Measurements from ENCODE around the gene ZMYND11.
A peak's percentile ranks its signal among the peaks of the same experiment; 100 is the strongest.

Gene ZMYND11

DNA sequence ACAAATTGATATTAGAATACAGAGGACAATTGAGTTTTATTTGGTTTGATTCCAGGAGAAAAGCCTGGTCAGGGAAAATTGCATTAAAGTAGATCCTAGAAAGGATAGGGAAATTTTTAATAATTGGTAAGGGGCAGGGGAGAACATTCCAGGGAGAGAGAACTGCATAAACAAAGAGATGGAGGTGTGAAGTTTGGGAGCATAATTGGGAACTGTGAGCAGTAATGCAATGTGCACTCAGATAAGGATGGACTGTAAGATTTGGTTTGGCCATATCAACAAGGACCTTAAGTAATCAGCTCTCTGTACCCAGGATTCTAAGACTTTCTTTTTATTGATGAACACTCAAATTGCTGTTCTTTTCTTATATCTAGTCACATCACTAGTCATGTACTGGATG lies 41.4 kb downstream of the ZMYND11 start:
- no peak overlapping the region for H3K27ac ChIP-seq (ENCODE audit: extremely low read depth, low read depth, low read length)
- H3K9me3 ChIP-seq (ENCODE audit: control insufficient read depth, insufficient read depth, low read depth, low read length) = no peaks in the 10 kb centered on the region; the same call in 1 of the 2 replicates
- peaks cover 0 to 12% of the 10 kb centered on the region in 2 experiments; a peak in 1 of 3 replicates for H3K36me3 ChIP-seq (ENCODE audit: control insufficient read depth in 2 of 2, insufficient read depth in 1 of 2, low read length in 2 of 2)
- POLR2A ChIA-PET = no interaction called here
- H3K4me1 ChIP-seq (ENCODE audit: control insufficient read depth, insufficient read depth, low read length) = no peaks in the 10 kb centered on the region
- CTCF ChIA-PET = no interaction called here
- H3K4me3 ChIP-seq (ENCODE audit: low read depth, low read length) = no peak overlapping the region
- TF ChIP-seq ZNF266 (tag by site-specific recombination; IDR thresholded peaks at IDR 0.05; ENCODE audit: low read depth) = peak; percentile 97
- TF ChIP-seq SP7 (tag by site-specific recombination; IDR thresholded peaks at IDR 0.05) = no peak
- no peak for TF ChIP-seq ZNF37A (tag by site-specific recombination; IDR thresholded peaks at IDR 0.05)
- no peak for TF ChIP-seq ZNF785 (tag by site-specific recombination; IDR thresholded peaks at IDR 0.05)

DNA sequence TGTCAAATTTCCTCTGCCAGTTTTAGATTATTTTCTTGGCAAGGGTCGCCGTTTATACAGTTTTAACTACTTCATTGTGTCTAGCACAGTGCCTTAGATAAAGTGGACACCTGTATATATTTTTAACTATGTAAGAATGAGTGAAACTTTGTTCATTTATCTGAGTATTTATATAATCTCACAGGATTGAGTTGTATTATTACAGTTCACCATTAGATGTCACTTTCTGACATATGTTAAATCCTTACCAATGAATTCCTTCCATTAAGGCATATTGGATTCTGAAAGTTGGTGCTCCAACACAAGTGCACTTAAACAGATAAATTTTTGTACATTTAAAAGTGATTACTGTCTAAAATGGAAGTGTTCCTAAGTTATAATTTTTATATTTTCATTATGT lies 43.0 kb downstream of the ZMYND11 start:
- POLR2A ChIA-PET = no interaction called here
- Histone ChIP-seq H3K4me1 (ENCODE audit: control insufficient read depth, insufficient read depth, low read length) (no peaks in the 10 kb centered on the region), H3K9me3 (ENCODE audit: control insufficient read depth, insufficient read depth, low read depth, low read length) (no peaks in the 10 kb centered on the region), H3K4me3 (ENCODE audit: low read depth, low read length) (no peak overlapping the region), H3K36me3 (ENCODE audit: control insufficient read depth in 2 of 2, insufficient read depth in 1 of 2, low read length in 2 of 2) (peaks cover 3 to 18% of the 10 kb centered on the region in 2 experiments), H3K27ac (ENCODE audit: extremely low read depth, low read depth, low read length) (no peak overlapping the region)
- TF ChIP-seq SCRT1 (tag by site-specific recombination; IDR thresholded peaks at IDR 0.05; ENCODE audit: borderline replicate concordance) (no peak), HOXC10 (CRISPR knock-in tag; IDR thresholded peaks at IDR 0.05) (no peak), ZNF423 (tag by site-specific recombination; IDR thresholded peaks at IDR 0.05) (no peak), ZNF654 (tag by site-specific recombination; IDR thresholded peaks at IDR 0.05; ENCODE audit: low read depth) (peak; percentile 66)
- CTCF ChIA-PET = no interaction called here

DNA sequence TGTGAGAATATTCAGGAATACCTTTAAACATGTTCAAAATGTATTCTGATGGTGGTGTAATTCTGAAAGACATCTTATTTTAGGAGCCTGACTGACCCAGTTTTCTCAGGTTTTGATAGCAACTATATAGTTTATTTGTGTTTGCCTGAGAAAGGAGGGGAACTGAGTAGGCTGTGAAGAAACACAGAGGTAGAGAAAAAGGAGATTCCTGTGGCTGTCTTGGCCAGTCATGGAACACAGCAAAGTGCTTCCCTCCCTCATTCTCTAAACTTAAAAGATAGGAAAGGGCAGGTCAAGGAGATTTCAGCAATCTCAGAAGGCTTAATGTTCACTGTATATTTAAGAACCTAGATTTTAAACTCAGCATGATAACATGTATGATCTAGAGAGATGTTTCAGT lies 43.5 kb downstream of the ZMYND11 start:
- no peak overlapping the region for H3K27ac ChIP-seq (ENCODE audit: extremely low read depth, low read depth, low read length)
- CTCF ChIA-PET = no interaction called here
- H3K4me3 ChIP-seq (ENCODE audit: low read depth, low read length) = no peak overlapping the region
- TF ChIP-seq ZNF677 (tag by site-specific recombination; IDR thresholded peaks at IDR 0.05) (no peak), EGR2 (tag by site-specific recombination; IDR thresholded peaks at IDR 0.05; ENCODE audit: low read depth) (no peak), ZNF548 (tag by site-specific recombination; IDR thresholded peaks at IDR 0.05) (no peak), ZNF248 (tag by site-specific recombination; IDR thresholded peaks at IDR 0.05) (no peak), ZNF701 (tag by site-specific recombination; IDR thresholded peaks at IDR 0.05) (no peak), ZNF311 (tag by site-specific recombination; IDR thresholded peaks at IDR 0.05; ENCODE audit: borderline replicate concordance) (no peak), ZNF175 (tag by site-specific recombination; IDR thresholded peaks at IDR 0.05) (no peak), ZBTB10 (tag by site-specific recombination; IDR thresholded peaks at IDR 0.05) (no peak), ZNF692 (tag by site-specific recombination; IDR thresholded peaks at IDR 0.05) (no peak), ZNF121 (tag by site-specific recombination; IDR thresholded peaks at IDR 0.05) (no peak), ZNF530 (tag by site-specific recombination; IDR thresholded peaks at IDR 0.05; ENCODE audit: low read depth) (no peak), ZNF350 (tag by site-specific recombination; IDR thresholded peaks at IDR 0.05) (no peak), ZEB2 (tag by site-specific recombination; IDR thresholded peaks at IDR 0.05) (no peak), BCL11A (tag by site-specific recombination; IDR thresholded peaks at IDR 0.05; ENCODE audit: low read depth) (no peak), ZNF16 (tag by site-specific recombination; IDR thresholded peaks at IDR 0.05; ENCODE audit: low read depth) (no peak), ZXDB (tag by site-specific recombination; IDR thresholded peaks at IDR 0.05) (no peak), ZNF830 (tag by site-specific recombination; IDR thresholded peaks at IDR 0.05; ENCODE audit: low read depth) (no peak)
- TF ChIP-seq, protein P1, sequence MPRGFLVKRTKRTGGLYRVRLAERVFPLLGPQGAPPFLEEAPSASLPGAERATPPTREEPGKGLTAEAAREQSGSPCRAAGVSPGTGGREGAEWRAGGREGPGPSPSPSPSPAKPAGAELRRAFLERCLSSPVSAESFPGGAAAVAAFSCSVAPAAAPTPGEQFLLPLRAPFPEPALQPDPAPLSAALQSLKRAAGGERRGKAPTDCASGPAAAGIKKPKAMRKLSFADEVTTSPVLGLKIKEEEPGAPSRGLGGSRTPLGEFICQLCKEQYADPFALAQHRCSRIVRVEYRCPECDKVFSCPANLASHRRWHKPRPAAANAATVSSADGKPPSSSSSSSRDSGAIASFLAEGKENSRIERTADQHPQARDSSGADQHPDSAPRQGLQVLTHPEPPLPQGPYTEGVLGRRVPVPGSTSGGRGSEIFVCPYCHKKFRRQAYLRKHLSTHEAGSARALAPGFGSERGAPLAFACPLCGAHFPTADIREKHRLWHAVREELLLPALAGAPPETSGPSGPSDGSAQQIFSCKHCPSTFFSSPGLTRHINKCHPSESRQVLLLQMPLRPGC (tag by site-specific recombination; IDR thresholded peaks at IDR 0.05) = no peak
- H3K4me1 ChIP-seq (ENCODE audit: control insufficient read depth, insufficient read depth, low read length) = no peaks in the 10 kb centered on the region
- H3K9me3 ChIP-seq (ENCODE audit: control insufficient read depth, insufficient read depth, low read depth, low read length) = no peaks in the 10 kb centered on the region
- H3K36me3 ChIP-seq (ENCODE audit: control insufficient read depth in 2 of 2, insufficient read depth in 1 of 2, low read length in 2 of 2) = peaks cover 4 to 18% of the 10 kb centered on the region in 2 experiments
- POLR2A ChIA-PET = no interaction called here
